ENCODE measurements around the gene FZD2. TPM values are rescaled to one million over a fixed set of nuclear protein-coding genes. Genes with fewer than 3 reads are reported as not detected.
"Not testable (repeated sequence)": the region's sequence is repeated elsewhere in the genome, so short reads cannot be mapped to it uniquely, and the experiment has no call there.

The FZD2 gene
- total RNA-seq, 1 donor from 2014 or later: under 0.01 TPM

GRCh38 chr17:44546671-44547606 is 10.3 kb upstream of the FZD2 start:
- DNase-seq (ENCODE audit: low read depth in 2 of 2): peak; percentile 27 to 61

- no peak for DNase-seq (ENCODE audit: low read depth in 2 of 2)
Measured at GRCh38 chr17:44547625-44548267, 9.5 kb upstream of the FZD2 start.

- DNase-seq (ENCODE audit: low read depth in 2 of 2): no peak
Measured at GRCh38 chr17:44548376-44549230, 8.7 kb upstream of the FZD2 start.

- no peak for DNase-seq (ENCODE audit: low read depth in 2 of 2)
Measured at GRCh38 chr17:44549686-44550085, 7.6 kb upstream of the FZD2 start.

GRCh38 chr17:44552361-44552760 is 4.9 kb upstream of the FZD2 start:
- DNase-seq (ENCODE audit: low read depth in 2 of 2): no peak

GRCh38 chr17:44555099-44555498 is 2.2 kb upstream of the FZD2 start:
- DNase-seq (ENCODE audit: low read depth in 2 of 2): peak in 1 of 2 donors; percentile 15

GRCh38 chr17:44556166-44556831 is 985 bp upstream of the FZD2 start:
- DNase-seq (ENCODE audit: low read depth in 2 of 2): peak; percentile 35 to 38

GRCh38 chr17:44557651-44558285 is 484 bp downstream of the FZD2 start:
- DNase-seq (ENCODE audit: low read depth in 2 of 2): peak; percentile 48 to 52

- DNase-seq (ENCODE audit: low read depth in 2 of 2): no peak
Measured at GRCh38 chr17:44558334-44558709, 1.0 kb downstream of the FZD2 start.

GRCh38 chr17:44558710-44559633 is 1.7 kb downstream of the FZD2 start:
- no peak for DNase-seq (ENCODE audit: low read depth in 2 of 2)

- no peak for DNase-seq (ENCODE audit: low read depth in 2 of 2)
Measured at GRCh38 chr17:44559634-44560554, 2.6 kb downstream of the FZD2 start.

- DNase-seq (ENCODE audit: low read depth in 2 of 2): no peak
Measured at GRCh38 chr17:44561237-44561623, 3.9 kb downstream of the FZD2 start.

- DNase-seq (ENCODE audit: low read depth in 2 of 2): no peak
Measured at GRCh38 chr17:44564429-44564828, 7.1 kb downstream of the FZD2 start.

GRCh38 chr17:44565866-44566443 is 8.7 kb downstream of the FZD2 start:
- DNase-seq (ENCODE audit: low read depth in 2 of 2): peak in 1 of 2 donors; percentile 18

- DNase-seq (ENCODE audit: low read depth in 2 of 2): not testable (repeated sequence)
Measured at GRCh38 chr17:44568311-44568944, 11.1 kb downstream of the FZD2 start.

GRCh38 chr17:44568945-44569858 is 11.9 kb downstream of the FZD2 start:
- no peak for DNase-seq (ENCODE audit: low read depth in 2 of 2)

- DNase-seq (ENCODE audit: low read depth in 2 of 2): no peak
Measured at GRCh38 chr17:44572801-44573200, 15.5 kb downstream of the FZD2 start.

Measured in lung microvascular endothelial cell (primary cell).